GM12801 (cell line): ENCODE measurements around the gene CTAGE9.

Experiments used
- TF ChIP-seq, protein P1 (sequence below): IDR thresholded peaks from one replicate; pipeline ENCODE4 v1.5.1; 2011; ENCODE audit warnings: control low read depth; ENCODE audit not compliant: insufficient read length; ENCODE audit errors: extremely low read depth

Gene CTAGE9

DNA sequence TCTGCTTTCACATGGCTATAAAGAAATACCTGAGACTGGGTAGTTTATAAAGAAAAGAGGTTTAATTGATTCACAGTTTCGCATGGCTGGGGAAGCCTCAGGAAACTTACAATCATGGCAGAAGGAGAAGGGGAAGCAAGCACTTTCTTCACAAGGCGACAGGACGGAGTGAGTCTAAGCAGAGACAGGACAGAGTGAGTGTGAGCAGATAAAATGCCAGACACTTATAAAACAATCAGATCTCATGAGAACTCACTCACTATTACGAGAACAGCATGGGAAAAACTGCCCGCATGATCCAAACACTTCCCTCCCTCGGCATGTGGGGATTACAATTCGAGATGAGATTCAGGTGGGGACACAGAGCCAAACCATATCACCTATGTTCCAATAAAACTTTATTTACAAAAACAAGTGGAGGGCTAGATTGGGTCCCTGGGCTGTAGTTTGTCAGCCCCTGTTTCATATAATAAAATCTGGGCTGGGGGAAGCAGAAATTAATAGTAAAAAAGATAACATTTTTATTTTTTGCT is 37.1 kb upstream of the CTAGE9 start:
- TF ChIP-seq, protein P1, sequence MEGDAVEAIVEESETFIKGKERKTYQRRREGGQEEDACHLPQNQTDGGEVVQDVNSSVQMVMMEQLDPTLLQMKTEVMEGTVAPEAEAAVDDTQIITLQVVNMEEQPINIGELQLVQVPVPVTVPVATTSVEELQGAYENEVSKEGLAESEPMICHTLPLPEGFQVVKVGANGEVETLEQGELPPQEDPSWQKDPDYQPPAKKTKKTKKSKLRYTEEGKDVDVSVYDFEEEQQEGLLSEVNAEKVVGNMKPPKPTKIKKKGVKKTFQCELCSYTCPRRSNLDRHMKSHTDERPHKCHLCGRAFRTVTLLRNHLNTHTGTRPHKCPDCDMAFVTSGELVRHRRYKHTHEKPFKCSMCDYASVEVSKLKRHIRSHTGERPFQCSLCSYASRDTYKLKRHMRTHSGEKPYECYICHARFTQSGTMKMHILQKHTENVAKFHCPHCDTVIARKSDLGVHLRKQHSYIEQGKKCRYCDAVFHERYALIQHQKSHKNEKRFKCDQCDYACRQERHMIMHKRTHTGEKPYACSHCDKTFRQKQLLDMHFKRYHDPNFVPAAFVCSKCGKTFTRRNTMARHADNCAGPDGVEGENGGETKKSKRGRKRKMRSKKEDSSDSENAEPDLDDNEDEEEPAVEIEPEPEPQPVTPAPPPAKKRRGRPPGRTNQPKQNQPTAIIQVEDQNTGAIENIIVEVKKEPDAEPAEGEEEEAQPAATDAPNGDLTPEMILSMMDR: no peak

DNA sequence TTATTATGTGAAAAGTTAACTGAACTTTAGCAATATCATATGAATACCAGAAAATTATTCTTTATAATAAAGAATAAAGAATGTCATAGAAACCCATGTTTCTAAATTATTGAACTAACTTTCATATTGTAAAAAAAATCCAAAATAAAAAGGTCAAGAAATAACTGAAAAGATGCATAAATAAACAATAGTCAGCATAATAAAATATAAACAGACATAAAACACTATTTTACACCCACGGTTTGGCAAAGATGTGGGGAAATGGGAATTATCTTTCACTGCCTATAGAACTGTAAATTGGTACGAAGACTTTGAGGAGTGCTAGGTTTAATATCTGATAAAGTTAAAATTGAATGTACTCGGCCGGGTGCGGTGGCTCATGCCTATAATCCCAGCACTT is 34.7 kb upstream of the CTAGE9 start:
- TF ChIP-seq, protein P1: no peak

GRCh38 chr6:131744432-131745287 is 33.8 kb upstream of the CTAGE9 start:
- TF ChIP-seq, protein P1: no peak

DNA sequence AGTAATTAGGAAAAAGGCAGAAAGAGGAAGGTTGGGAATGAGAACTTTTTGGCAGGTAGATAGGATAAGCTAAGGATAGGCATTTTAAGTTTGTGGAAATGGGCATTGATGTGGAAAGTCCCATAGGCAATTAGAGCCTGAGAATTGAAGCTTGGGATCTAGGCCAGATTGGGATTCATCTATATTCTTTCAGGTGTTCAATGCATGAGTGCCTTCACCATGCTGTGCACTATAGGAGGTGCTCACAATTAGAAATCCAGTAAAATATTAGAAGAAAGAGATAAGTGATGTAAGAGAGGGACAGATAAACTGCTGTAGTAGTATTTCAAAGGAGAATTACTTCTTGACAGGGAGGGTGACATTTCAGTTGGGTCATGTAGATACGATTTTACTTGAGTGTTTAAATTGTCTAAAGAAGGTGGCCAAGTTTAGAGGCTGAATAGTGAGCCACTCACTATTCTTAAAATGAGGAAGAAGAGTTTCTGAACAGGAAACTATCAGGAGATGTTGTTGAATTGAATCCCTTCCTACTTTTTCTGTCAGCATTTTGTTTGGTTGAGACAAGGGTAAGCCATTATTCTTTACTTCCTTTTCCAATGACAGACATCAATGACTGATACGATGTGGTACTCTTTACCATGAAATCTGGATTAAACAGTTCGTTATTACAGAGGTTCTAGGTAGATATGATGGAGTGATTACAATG is 31.0 kb upstream of the CTAGE9 start:
- TF ChIP-seq, protein P1: no peak

DNA sequence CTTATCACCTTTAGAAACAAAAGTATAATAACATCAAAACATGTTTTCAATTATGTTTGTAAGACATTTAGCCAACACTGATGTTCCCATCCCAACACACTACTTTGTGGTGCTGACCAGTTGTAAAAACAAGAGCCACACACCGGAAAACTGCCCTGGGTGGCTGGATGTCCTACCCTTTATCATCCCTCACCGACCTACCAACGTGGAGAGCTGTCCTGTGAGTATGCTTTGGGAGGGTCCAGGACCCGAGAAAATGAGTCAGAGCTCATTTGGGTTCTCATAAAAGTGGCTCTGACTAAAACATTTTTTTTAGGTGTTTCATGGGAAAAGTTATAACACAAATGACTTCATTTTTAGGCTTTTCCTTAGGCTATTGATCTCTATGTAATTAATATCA is 29.3 kb upstream of the CTAGE9 start:
- TF ChIP-seq, protein P1: no peak

DNA sequence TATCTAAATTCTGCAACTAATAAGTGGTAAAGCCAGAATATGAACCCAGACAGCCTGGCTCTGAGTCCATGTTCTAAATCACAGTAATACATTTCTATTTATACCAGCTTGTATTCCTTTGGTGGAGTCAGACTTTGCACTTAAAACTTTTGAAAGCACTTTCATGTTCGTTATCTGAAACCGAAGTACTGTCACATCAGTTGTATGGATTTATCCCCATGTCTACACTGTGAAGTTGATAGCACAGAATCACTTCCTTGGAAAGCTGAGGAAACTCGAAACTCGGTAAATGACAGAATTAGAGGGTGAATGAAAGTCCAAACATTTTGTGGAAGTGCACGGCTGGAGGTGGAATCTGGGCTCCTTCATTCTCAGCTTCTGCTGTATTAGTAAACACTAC is 28.3 kb upstream of the CTAGE9 start:
- TF ChIP-seq, protein P1: no peak

- TF ChIP-seq, protein P1: no peak
These were observed 26.0 kb upstream of the CTAGE9 start for GRCh38 chr6:131736811-131737210.
